ENCODE data around the gene TSGA10IP. TPM values are rescaled to one million over a fixed set of nuclear protein-coding genes. Genes with fewer than 3 reads are reported as not detected.
A peak's percentile ranks its signal among the peaks of the same experiment; 100 is the strongest.

Gene TSGA10IP
- total RNA-seq, 1 donor from 2014 or later: not detected

GRCh38 chr11:65960824-65961266 lies 15.6 kb downstream of the TSGA10IP start:
- peaks cover 23% of the 10 kb centered on the region for H3K4me1 Mint-ChIP-seq (ENCODE audit: unreplicated experiment)

DNA sequence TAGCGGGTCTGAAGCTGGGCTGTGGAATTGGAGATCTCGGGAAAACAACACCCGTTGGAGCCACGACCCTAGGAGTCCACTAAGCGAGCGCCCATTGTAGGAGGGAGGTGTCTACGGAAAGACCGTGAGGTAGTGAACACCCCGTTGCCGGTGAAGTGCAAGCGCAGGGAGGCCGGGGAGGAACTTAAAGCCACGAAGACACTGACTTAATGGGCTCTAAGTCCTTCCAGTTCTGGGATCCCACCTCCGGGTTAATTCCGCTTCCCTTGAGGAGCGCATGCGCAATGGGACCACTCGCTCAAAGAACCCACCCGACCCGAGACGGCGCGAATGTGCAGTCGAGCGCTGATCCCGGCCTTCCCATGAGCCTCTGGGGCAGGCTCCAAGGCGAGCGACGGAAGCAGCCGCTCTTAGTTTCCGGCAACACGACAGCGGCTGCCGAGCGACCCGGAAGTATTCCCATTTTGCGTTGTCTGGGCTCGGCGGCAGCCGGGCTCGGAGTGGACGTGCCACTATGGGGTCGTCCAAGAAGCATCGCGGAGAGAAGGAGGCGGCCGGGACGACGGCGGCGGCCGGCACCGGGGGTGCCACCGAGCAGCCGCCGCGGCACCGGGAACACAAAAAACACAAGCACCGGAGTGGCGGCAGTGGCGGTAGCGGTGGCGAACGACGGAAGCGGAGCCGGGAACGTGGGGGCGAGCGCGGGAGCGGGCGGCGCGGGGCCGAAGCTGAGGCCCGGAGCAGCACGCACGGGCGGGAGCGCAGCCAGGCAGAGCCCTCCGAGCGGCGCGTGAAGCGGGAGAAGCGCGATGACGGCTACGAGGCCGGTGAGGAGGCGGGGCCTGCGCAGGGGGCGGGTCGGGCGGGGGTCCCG lies 16.2 kb downstream of the TSGA10IP start, which contains the start of gene SART1:
Gene SART1 (plus strand): TSS at position 468 of the 874 bp plus-strand sequence. CDS start 47 bp downstream, at position 515.
- Mint-ChIP-seq H3K27me3 (ENCODE audit: unreplicated experiment) (peaks cover 16% of the 10 kb centered on the region), H3K4me3 (ENCODE audit: unreplicated experiment) (peak within 1 kb of the TSS; percentile 97)

More at GRCh38 chr11:65960824-65961266, 15.6 kb downstream of the TSGA10IP start:
- Mint-ChIP-seq H3K36me3 (ENCODE audit: low read depth, unreplicated experiment) (peaks cover 12% of the 10 kb centered on the region), H3K4me3 (ENCODE audit: unreplicated experiment) (peak overlapping the region; percentile 97), H3K27ac (ENCODE audit: unreplicated experiment) (peak overlapping the region; percentile 97), H3K27me3 (ENCODE audit: unreplicated experiment) (peaks cover 14% of the 10 kb centered on the region), H3K9me3 (ENCODE audit: unreplicated experiment) (no peaks in the 10 kb centered on the region)
- no peak for TF ChIP-seq CTCF (IDR thresholded peaks at IDR 0.05; ENCODE audit: unreplicated experiment)
- DNase-seq (ENCODE audit: low spot score): no peak

GRCh38 chr11:65962141-65962564 lies 16.9 kb downstream of the TSGA10IP start:
- no peaks in the 10 kb centered on the region for H3K9me3 Mint-ChIP-seq (ENCODE audit: unreplicated experiment)
- DNase-seq (ENCODE audit: low spot score): no peak
- no peak for TF ChIP-seq CTCF (IDR thresholded peaks at IDR 0.05; ENCODE audit: unreplicated experiment)
- H3K36me3 Mint-ChIP-seq (ENCODE audit: low read depth, unreplicated experiment): peaks cover 23% of the 10 kb centered on the region
- H3K27ac Mint-ChIP-seq (ENCODE audit: unreplicated experiment): peak overlapping the region; percentile 68
- peaks cover 16% of the 10 kb centered on the region for H3K27me3 Mint-ChIP-seq (ENCODE audit: unreplicated experiment)
- peaks cover 23% of the 10 kb centered on the region for H3K4me1 Mint-ChIP-seq (ENCODE audit: unreplicated experiment)
- H3K4me3 Mint-ChIP-seq (ENCODE audit: unreplicated experiment): peak overlapping the region; percentile 85

More for the DNA sequence above, 16.2 kb downstream of the TSGA10IP start, which contains the start of gene SART1:
- Mint-ChIP-seq H3K36me3 (ENCODE audit: low read depth, unreplicated experiment) (peaks cover 17% of the 10 kb centered on the region), H3K9me3 (ENCODE audit: unreplicated experiment) (no peaks in the 10 kb centered on the region), H3K27ac (ENCODE audit: unreplicated experiment) (peak within 1 kb of the TSS; percentile 97), H3K4me1 (ENCODE audit: unreplicated experiment) (peaks cover 23% of the 10 kb centered on the region)
- no peak for TF ChIP-seq CTCF (IDR thresholded peaks at IDR 0.05; ENCODE audit: unreplicated experiment)
- peak; percentile 93 for DNase-seq (ENCODE audit: low spot score)

GRCh38 chr11:65964906-65965305 lies 19.6 kb downstream of the TSGA10IP start:
- peaks cover 39% of the 10 kb centered on the region for H3K36me3 Mint-ChIP-seq (ENCODE audit: low read depth, unreplicated experiment)
- no peak for DNase-seq (ENCODE audit: low spot score)
- H3K9me3 Mint-ChIP-seq (ENCODE audit: unreplicated experiment): no peaks in the 10 kb centered on the region
- H3K4me3 Mint-ChIP-seq (ENCODE audit: unreplicated experiment): peak overlapping the region; percentile 76
- peaks cover 23% of the 10 kb centered on the region for H3K4me1 Mint-ChIP-seq (ENCODE audit: unreplicated experiment)
- peak overlapping the region; percentile 85 for H3K27ac Mint-ChIP-seq (ENCODE audit: unreplicated experiment)
- H3K27me3 Mint-ChIP-seq (ENCODE audit: unreplicated experiment): peaks cover 22% of the 10 kb centered on the region
- no peak for TF ChIP-seq CTCF (IDR thresholded peaks at IDR 0.05; ENCODE audit: unreplicated experiment)

Measured in endothelial cell (in vitro differentiated cells).